ENCODE measurements around the gene IFNGR2.

The IFNGR2 gene

DNA sequence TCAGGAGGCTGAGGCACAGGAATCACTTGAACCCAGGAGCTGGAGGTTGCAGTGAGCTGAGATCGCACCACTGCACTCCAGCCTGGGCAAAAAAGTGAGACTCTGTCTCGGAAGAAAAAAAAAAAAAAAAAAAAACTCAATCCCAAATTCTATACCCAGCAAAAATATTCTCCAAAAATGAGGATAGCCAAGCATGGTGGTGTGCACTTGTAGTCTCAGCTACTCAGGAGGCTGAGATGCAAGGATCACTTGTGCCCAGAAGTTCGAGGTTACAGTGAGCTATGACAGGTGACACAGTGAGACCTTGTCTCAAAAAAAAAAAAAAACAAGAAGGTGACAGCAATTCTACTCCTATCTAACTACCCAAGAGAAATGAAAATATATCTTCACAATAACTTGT lies 70.1 kb downstream of the IFNGR2 start:
- TF ChIP-seq, protein P1, sequence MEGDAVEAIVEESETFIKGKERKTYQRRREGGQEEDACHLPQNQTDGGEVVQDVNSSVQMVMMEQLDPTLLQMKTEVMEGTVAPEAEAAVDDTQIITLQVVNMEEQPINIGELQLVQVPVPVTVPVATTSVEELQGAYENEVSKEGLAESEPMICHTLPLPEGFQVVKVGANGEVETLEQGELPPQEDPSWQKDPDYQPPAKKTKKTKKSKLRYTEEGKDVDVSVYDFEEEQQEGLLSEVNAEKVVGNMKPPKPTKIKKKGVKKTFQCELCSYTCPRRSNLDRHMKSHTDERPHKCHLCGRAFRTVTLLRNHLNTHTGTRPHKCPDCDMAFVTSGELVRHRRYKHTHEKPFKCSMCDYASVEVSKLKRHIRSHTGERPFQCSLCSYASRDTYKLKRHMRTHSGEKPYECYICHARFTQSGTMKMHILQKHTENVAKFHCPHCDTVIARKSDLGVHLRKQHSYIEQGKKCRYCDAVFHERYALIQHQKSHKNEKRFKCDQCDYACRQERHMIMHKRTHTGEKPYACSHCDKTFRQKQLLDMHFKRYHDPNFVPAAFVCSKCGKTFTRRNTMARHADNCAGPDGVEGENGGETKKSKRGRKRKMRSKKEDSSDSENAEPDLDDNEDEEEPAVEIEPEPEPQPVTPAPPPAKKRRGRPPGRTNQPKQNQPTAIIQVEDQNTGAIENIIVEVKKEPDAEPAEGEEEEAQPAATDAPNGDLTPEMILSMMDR (IDR thresholded peaks at IDR 0.05; ENCODE audit: low read depth, low read length): no peak

DNA sequence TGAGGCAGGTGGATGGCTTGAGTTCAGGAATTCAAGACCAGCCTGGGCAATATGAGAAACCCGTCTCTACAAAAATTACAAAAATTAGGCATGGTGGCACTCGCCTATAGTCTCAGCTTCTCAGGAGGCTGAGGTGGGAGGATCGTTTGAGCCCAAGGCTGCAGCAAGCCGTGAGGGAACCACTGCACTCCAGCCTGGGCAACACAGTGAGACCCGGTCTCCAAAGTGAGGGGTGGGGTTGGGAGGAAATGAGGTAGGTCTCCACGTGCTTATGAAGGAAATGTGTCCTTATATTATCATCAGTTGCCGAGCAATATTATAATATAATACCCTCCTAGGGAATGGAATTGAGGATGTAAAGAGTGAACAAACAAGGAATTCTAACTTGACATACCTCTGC lies 73.9 kb downstream of the IFNGR2 start:
- no peak overlapping the region for H3K27ac ChIP-seq
- no peaks in the 10 kb centered on the region for H3K27me3 ChIP-seq (ENCODE audit: insufficient read depth, low read depth, severe bottlenecking)
- H3K36me3 ChIP-seq: peaks cover 2% of the 10 kb centered on the region
- TF ChIP-seq, protein P1 (IDR thresholded peaks at IDR 0.05; ENCODE audit: low read depth, low read length): no peak
- H3K4me3 ChIP-seq (ENCODE audit: low read depth, low read length): no peak overlapping the region
- peaks cover 2% of the 10 kb centered on the region for H3K9me3 ChIP-seq (ENCODE audit: severe bottlenecking)
- DNase-seq: no peak

More for the DNA sequence above, 70.1 kb downstream of the IFNGR2 start:
- no peak overlapping the region for H3K4me3 ChIP-seq (ENCODE audit: low read depth, low read length)
- DNase-seq: no peak
- H3K9me3 ChIP-seq (ENCODE audit: severe bottlenecking): peaks cover 2% of the 10 kb centered on the region
- H3K36me3 ChIP-seq: peaks cover 2% of the 10 kb centered on the region
- H3K27me3 ChIP-seq (ENCODE audit: insufficient read depth, low read depth, severe bottlenecking): no peaks in the 10 kb centered on the region
- H3K27ac ChIP-seq: no peak overlapping the region

DNA sequence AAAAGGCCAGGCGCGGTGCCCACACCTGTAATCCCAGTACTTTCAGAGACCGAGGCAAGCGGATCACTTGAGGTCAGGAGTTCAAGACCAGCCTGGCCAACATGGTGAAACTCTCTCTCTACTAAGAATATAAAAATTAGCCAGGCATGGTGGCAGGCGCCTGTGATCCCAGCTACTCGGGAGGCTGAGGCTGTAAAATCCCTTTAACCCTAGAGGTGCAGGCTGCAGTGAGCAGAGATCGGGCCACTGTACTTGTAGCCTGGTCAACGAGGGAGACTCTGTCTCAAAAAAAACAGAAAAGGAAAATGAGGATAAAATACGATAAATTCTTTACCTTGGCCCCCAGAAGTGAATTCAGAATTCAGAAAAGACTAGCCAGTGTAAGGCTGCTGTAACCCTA lies 75.0 kb downstream of the IFNGR2 start:
- Histone ChIP-seq H3K9me3 (ENCODE audit: severe bottlenecking) (no peaks in the 10 kb centered on the region), H3K36me3 (peaks cover 2% of the 10 kb centered on the region), H3K27ac (no peak overlapping the region; the same call in 1 of the 2 replicates), H3K4me3 (ENCODE audit: low read depth, low read length) (peak overlapping the region; percentile 58), H3K27me3 (ENCODE audit: insufficient read depth, low read depth, severe bottlenecking) (no peaks in the 10 kb centered on the region)
- TF ChIP-seq, protein P1 (IDR thresholded peaks at IDR 0.05; ENCODE audit: low read depth, low read length): no peak
- no peak for DNase-seq

GRCh38 chr21:33478935-33479678 lies 75.9 kb downstream of the IFNGR2 start:
- H3K27me3 ChIP-seq (ENCODE audit: insufficient read depth, low read depth, severe bottlenecking): no peaks in the 10 kb centered on the region
- no peaks in the 10 kb centered on the region for H3K9me3 ChIP-seq (ENCODE audit: severe bottlenecking)
- H3K36me3 ChIP-seq: no peaks in the 10 kb centered on the region
- TF ChIP-seq, protein P1 (IDR thresholded peaks at IDR 0.05; ENCODE audit: low read depth, low read length): peak; percentile 23
- peak overlapping the region; percentile 58 for H3K4me3 ChIP-seq (ENCODE audit: low read depth, low read length)
- DNase-seq: no peak
- peak overlapping the region; percentile 88 for H3K27ac ChIP-seq

GRCh38 chr21:33479679-33480480 lies 76.7 kb downstream of the IFNGR2 start, which contains the start of gene TMEM50B:
Gene TMEM50B, minus strand, starts transcription at chr21:33479974. Its CDS starts 11,089 bp downstream, at chr21:33468885.
- Histone ChIP-seq H3K9me3 (ENCODE audit: severe bottlenecking) (no peaks in the 10 kb centered on the region), H3K4me3 (ENCODE audit: low read depth, low read length) (peak within 1 kb of the TSS; percentile 58), H3K27ac (peak within 1 kb of the TSS; percentile 88), H3K27me3 (ENCODE audit: insufficient read depth, low read depth, severe bottlenecking) (no peaks in the 10 kb centered on the region), H3K36me3 (no peaks in the 10 kb centered on the region)
- DNase-seq: peak; percentile 98
- TF ChIP-seq, protein P1 (IDR thresholded peaks at IDR 0.05; ENCODE audit: low read depth, low read length): peak; percentile 80

Measured in WERI-Rb-1 (cell line).